Activated CD4-positive, alpha-beta T cell treated with anti-CD3 and anti-CD28 coated beads for 48 hours (primary cell): ENCODE measurements around the gene ATP6V1B1.

Experiments
- DNase-seq: peaks from one replicate; pipeline ENCODE4 v3.0.0-alpha.2; 2020

The ATP6V1B1 gene

GRCh38 chr2:70902067-70902442 lies 33.6 kb upstream of the ATP6V1B1 start:
- no peak for DNase-seq

GRCh38 chr2:70902579-70902978 lies 33.1 kb upstream of the ATP6V1B1 start:
- no peak for DNase-seq

- no peak for DNase-seq
Observed at GRCh38 chr2:70903171-70903570, 32.5 kb upstream of the ATP6V1B1 start.

- no peak for DNase-seq
Observed at GRCh38 chr2:70903641-70904340, 31.9 kb upstream of the ATP6V1B1 start.

GRCh38 chr2:70904371-70905216 lies 31.1 kb upstream of the ATP6V1B1 start:
- no peak for DNase-seq

- DNase-seq = no peak
Observed at GRCh38 chr2:70905443-70906421, 30.0 kb upstream of the ATP6V1B1 start.

- DNase-seq = no peak
Observed at GRCh38 chr2:70906439-70907005, 29.2 kb upstream of the ATP6V1B1 start.

GRCh38 chr2:70907130-70908057 lies 28.3 kb upstream of the ATP6V1B1 start:
- no peak for DNase-seq

GRCh38 chr2:70916291-70916690 lies 19.4 kb upstream of the ATP6V1B1 start:
- no peak for DNase-seq

- DNase-seq = no peak
Observed at GRCh38 chr2:70918016-70918415, 17.7 kb upstream of the ATP6V1B1 start.

GRCh38 chr2:70919672-70920366 lies 15.9 kb upstream of the ATP6V1B1 start:
- DNase-seq = peak; percentile 84

- DNase-seq = no peak
Observed at GRCh38 chr2:70920367-70920715, 15.4 kb upstream of the ATP6V1B1 start.

- DNase-seq = no peak
Observed at GRCh38 chr2:70921031-70921430, 14.7 kb upstream of the ATP6V1B1 start.

GRCh38 chr2:70921839-70922234 lies 13.9 kb upstream of the ATP6V1B1 start:
- no peak for DNase-seq

GRCh38 chr2:70922235-70923234 lies 13.2 kb upstream of the ATP6V1B1 start:
- DNase-seq = no peak

GRCh38 chr2:70923378-70924015 lies 12.2 kb upstream of the ATP6V1B1 start:
- DNase-seq = peak; percentile 41

GRCh38 chr2:70926042-70926441 lies 9.7 kb upstream of the ATP6V1B1 start:
- DNase-seq = no peak

- no peak for DNase-seq
Observed at GRCh38 chr2:70927138-70927537, 8.6 kb upstream of the ATP6V1B1 start.

GRCh38 chr2:70927641-70928040 lies 8.1 kb upstream of the ATP6V1B1 start:
- DNase-seq = no peak
